ENCODE measurements around the gene DOHH.

Gene DOHH

DNA sequence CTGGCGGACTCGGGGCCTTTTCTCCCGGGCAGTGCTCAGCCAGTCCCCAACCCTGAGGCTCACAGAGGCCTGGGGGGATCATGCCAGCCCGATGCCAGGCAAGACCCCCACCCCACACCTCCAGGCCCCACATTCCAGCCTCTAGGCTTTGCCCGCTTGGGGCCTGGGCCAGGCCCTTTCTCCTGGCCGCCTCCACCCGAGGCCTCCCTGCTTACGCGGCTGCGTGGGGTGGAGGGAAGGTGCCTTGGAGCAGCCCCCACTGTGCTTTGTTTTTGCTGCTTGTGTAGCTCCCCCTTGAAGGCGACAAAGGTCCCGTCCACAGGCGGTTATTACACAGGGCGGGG is 58.5 kb downstream of the DOHH start:
- Histone ChIP-seq H3K27me3 (ENCODE audit: insufficient read depth, low read length) (no peaks in the 10 kb centered on the region), H3K27ac (ENCODE audit: low read depth, low read length) (no peak overlapping the region), H3K4me3 (ENCODE audit: low read length) (no peak overlapping the region), H3K4me1 (ENCODE audit: insufficient read depth, low read length) (peaks cover 12% of the 10 kb centered on the region), H3K9ac (ENCODE audit: low read depth, low read length) (no peak overlapping the region), H3K9me3 (ENCODE audit: insufficient read depth, low read depth, low read length) (no peaks in the 10 kb centered on the region), H3K36me3 (ENCODE audit: insufficient read depth, low read length) (no peaks in the 10 kb centered on the region)
- 82% methylated on average over 14 of the region's 14 CpGs for WGBS

DNA sequence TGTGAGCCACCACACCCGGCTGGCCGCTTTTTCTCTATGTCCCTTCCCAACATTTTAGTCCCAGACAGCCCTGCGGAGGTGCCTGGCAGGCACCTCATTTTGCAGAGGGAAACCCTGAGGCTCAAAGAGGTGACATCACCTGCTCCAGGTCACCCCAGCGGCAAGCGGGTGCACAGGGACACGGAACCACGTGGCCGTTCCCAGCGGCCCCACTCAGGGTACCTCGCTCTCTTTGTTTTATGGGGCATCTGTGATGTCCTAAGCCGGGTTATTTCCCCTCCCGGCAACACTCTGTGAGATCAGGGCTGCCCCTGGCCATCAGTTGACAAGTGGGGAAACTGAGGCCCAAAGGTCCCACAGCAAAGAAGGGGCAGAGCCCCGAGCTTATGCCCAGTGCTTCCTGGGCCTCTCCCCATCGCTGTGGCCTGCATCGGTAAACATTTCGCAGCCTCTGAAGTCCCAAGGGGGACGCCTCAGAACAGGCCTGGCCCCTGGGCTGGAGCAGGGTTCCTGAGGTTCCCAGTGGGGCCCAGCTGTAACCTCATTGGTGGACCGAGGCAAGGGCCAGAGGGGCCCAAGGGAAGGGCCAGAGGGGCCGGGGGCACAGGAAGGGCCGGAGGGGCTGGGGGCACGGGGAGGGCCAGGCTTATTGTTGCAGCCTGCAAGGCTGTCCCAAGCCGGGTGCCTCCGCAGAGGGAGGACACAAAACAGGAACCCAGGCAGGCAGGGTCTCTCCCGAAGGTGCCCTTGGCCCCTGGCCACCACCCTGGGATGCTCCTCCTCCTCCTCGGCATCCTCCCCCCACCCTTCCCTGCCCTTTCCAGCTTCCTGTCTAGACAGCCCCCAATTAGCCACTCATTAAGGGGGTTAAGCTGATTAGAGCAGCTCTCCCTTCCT is 59.1 kb downstream of the DOHH start:
- no peaks in the 10 kb centered on the region for H3K36me3 ChIP-seq (ENCODE audit: insufficient read depth, low read length)
- H3K9ac ChIP-seq (ENCODE audit: low read depth, low read length), result no peak overlapping the region
- H3K4me3 ChIP-seq (ENCODE audit: low read length), result no peak overlapping the region
- peaks cover 12% of the 10 kb centered on the region for H3K4me1 ChIP-seq (ENCODE audit: insufficient read depth, low read length)
- no peak overlapping the region for H3K27ac ChIP-seq (ENCODE audit: low read depth, low read length)
- no peaks in the 10 kb centered on the region for H3K27me3 ChIP-seq (ENCODE audit: insufficient read depth, low read length)
- H3K9me3 ChIP-seq (ENCODE audit: insufficient read depth, low read depth, low read length), result no peaks in the 10 kb centered on the region
- 88% methylated on average over 25 of the region's 25 CpGs for WGBS

Measured in HUES64 (cell line).